A204.1 (cell line): ENCODE measurements around the gene PHLDB1.

Source experiments
- FAIRE-seq: peaks from 2 replicates; lab custom pipeline; 2012; peaks lifted over from hg19 to GRCh38; lab: Jason Lieb, UNC

Gene PHLDB1

DNA sequence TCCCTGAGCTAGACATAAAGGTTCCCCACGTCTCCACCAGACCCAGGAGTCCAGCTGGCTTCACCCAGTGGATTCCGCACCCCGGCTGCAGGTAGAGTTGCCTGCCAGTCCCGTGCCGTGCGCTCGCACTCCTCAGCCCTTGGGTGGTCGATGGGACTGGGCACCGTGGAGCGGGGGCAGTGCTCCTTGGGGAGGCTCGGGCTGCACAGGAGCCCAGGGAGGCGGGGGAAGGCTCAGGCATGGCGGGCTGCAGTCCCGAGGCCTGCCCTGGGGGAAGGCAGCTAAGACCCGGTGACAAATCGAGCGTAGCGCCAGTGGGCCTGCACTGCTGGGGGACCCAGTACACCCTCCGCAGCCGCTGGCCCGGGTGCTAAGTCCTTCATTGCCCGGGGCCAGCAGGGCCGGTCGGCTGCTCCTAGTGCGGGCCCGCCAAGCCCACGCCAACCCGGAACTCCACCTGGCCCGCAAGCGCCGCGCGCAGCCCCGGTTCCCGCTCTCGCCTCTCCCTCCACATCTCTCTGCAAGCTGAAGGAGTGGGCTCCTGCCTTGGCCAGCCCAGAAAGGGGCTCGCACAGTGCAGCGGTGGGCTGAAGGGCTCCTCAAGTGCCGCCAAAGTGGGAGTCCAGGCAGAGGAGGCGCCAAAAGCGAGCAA lies 81.6 kb downstream of the PHLDB1 start:
- no peak for FAIRE-seq

DNA sequence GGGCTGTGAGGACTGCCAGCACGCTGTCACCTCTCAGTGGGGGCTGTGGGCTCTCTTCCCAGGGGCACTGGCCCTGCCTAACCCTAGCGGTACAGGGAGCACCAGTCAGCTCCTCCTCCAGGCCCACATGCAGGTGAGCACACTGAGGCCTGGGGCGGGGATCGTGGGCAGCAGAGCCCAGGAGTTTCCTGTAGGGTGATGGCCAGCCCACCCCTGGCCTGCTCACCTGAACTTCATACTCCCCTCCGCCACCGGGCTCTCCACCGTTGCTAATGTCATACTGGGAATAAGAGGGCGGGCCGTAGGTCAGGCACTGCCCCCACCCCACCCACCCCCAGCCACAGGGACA lies 82.1 kb downstream of the PHLDB1 start:
- FAIRE-seq = no peak

DNA sequence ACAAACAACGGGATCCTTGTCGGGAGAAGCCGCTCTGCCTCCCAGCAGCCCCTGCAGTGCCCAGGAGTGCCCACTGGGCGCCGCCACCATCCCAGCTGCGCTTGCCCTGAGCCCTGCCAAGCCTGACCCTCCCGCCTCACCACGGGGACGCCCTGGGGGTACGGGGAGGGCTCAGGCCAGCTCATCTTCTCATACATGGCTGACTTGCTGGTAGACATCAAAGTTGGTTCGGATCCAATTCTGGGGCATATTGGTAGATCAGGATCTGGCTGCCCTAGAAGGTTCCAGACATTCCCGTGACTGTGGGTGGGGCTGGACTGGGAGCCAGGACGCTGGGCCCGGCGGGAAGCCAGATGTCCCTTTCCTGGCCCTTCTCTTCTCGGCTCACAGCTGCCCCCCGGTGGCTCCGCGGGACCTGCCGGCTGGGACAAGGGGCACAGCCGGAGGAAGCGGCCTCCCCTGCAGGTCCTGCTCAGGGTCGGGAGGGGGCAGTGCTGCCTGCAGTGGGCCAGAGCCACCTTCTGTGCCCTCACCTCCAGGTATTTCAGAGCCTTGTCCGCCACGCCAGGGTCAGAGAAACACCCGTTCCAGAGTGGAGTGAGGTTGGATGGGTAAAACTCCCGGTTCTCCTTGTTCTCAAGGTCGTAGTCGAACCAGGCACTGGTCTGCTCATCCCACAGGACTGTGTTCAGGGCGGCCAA lies 82.6 kb downstream of the PHLDB1 start:
- no peak for FAIRE-seq

DNA sequence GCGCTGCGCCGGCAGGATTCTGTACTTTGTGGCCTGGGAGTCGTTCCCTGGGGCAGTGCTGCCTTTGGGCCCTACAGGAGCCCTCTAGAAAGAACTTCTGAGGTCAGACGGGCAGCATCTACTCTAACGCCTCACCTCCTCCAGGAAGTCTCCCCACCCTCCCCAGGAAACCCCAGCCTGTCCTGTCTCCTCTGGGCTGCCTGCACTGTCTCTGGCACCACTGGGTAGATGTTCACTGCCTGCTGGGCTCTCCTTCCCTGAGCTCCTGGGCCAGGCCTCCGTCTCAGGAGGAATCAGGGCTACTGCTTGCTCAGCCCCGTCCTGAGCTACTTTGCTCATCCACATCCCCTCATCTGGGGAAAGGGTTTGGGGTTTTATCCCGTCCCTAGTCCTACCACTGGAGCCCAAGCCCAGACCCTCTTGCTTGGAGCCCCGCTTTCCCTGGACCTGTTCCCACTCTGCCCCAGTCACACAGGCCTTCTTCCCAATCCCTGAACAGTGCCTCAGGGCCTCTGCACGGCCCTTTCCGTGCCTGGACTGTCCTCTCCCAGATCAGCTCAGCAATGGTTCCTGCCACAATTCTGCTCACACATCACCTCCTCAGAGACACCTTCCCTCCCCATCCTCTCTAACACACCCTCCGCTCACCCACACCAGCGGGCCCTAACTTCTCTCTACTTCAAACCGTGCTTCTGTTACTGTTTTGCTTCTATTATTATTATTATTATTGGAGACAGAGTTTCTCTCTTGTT lies 83.3 kb downstream of the PHLDB1 start:
- no peak for FAIRE-seq

DNA sequence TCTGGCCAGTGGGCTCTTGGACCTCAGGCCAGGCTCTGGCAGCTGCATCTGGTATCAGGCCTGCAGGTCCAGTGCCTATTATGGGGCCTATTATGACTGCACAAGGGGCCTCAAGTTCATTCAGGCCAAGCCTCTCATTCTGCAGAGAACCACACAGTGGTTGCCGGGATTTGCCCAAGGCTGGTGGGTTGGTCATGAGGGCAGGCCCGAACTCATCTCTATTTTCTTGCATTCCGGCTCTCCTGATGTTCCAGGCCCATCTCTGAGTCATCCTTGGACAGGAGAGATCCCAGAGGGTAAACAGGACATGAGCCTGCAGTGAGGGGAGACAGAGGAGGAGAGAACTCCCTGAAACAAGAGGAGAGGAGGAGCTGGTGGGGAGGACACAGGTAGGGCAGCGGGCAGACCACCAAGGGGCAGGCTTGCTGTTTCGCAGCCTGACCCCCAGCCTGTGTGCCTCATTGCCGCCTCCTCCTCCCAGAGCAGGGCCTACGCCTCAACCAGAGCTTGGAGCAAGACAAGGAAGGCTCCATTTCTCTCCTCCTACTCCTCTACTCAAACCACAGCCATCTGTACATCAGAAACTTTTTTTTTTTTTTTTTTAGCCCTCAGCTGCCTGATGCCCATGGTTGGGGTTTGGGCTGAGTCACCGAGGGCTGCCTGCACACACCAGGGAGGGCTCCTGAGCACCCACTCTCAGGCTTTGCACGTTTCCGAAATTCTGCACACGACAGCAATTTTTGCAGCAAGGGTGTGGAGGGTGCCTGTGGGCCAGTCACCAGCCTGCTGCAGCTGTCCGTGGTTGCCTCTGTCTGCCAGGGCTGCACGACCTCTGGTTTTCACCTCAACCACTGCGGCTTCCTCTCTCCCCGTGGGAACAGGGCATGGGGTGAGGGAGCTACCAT lies 84.8 kb downstream of the PHLDB1 start:
- FAIRE-seq = no peak

DNA sequence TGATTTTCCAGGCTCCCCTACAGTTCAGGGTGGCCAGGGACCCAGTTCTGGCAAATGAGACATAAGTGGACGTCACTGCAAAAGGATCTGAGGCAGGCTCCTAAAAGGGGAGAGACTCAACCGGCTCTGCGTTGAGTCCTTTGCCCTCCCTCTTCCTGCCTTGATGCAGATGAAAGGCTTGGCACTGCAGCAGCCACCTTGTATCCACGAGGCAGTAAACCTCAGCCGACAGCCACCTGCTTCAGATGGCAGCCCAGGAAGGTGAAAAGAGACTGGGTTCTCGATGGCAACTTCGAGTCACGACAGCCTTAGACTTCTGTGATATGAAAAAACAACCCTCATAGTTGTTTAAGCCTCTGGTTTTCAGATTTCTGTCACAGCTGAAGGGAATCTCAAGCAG lies 86.8 kb downstream of the PHLDB1 start:
- FAIRE-seq = no peak

DNA sequence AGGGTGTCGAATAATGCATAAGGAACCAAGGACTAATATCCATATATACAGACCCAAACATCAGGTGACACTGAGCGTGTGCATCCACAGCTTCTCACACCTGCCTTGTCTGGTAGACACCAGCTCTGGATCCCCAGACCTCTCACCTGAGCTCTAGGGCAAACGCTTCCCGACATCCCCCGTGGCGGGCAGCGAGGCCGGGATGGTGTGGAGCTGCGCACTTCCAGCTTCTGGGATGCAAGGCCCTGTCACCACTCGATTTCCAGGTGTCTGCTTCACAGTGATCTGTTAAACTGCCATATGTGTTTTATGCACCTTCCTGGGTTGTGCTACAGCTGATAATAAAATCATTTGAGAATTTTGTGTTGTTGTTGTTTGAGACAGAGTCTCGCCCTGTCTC lies 87.4 kb downstream of the PHLDB1 start:
- no peak for FAIRE-seq

DNA sequence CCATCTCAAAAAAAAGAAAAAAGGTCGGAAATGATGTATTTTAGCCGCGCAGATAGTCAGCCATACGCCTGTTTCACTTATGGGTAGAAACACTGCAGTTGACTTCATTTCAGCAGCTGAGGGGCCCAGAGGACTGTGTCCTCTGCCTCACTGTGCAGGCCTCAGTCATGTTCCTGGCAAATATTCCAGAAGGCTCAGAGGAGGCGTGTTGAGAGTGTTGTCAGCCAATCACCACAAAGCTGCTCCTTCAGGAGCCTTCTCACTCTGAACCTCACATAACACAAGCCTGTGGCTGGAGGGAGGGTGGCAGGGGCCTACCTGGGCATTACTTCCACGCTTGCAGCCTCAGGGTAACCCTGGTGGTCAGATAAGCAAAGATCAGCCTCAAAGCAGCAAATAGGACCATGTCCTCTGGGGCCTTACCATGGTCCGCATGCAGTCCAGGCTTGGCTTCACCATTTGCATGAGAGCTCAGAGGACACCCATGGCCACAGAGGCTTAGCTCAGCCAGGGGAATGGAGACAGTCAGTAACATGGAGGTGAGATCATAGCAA lies 89.3 kb downstream of the PHLDB1 start:
- no peak for FAIRE-seq

DNA sequence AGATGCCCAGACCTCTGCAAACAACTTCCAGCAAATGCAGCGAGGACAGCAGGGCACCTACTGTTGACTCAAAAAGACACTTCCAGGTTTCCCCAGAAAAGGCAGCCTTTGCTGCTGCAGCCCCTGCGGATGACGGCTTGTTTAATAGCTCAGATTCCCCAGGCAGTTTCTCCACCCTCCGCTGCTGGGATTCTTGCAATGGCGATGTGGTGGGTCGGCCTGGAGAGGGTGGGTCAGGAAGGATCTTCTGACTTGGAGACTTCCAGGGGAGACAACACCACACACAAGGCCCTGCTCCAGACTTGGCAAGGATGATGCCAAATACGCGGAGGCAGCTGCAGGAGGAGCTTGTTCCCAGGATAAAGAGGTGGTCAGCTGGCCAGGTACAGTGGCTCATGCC lies 89.9 kb downstream of the PHLDB1 start:
- no peak for FAIRE-seq

DNA sequence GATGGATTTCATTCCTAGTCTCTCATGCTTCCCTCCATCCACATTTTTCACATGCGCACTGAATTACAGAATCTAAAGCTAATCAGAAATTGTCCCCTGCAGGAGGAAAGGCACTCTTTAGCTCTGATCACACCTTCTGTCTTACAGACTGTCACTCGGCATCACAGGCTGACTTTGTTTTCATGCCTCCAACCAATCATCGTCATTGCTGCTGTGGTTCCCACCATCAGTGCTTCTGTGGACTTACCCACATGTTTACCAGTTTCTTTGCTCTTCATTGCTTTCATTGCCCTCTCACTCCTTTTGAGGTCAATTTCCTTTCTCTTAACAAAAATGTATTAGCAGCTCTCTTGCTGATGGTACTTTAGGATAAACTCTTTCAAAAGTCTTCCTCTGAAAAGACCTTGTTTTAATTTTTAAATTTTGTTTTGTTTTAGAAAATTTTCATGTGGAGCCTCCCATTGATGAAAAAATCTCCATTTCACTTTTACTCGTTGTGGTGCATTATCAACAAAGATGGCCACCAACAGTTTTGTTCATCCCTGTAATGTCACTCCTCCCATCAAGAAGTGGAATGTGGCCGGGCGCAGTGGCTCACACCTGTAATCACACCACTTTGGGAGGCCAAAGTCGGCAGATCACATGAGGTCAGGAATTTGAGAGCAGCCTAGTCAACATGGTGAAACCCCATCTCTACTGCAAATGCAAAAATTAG lies 92.2 kb downstream of the PHLDB1 start:
- FAIRE-seq = no peak

DNA sequence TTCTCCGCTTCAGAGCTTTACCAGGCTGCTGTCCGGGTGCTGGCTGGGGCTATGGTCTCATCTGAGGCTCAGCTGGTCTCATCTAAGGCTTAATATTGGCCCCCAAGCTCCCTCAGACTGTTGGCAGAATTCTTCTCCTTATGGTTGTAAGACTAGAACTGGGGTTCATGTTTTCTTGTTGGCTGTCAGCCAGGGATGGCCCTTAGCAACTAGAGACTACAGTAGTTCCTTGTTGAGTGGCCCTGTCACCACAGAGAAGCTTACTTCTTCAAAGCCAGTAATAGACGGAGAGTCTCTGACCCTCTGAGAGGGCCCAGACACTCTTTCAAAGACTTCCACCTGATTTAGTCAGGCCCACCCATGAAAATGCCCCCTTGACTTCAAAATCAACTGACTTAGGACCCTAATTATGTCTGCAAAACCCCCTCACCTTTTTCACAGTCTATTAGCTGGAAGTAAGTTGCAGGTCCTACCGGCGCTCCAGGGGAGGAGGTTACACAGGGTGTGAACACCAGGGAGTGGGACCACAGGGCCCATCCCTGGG lies 96.2 kb downstream of the PHLDB1 start:
- no peak for FAIRE-seq

DNA sequence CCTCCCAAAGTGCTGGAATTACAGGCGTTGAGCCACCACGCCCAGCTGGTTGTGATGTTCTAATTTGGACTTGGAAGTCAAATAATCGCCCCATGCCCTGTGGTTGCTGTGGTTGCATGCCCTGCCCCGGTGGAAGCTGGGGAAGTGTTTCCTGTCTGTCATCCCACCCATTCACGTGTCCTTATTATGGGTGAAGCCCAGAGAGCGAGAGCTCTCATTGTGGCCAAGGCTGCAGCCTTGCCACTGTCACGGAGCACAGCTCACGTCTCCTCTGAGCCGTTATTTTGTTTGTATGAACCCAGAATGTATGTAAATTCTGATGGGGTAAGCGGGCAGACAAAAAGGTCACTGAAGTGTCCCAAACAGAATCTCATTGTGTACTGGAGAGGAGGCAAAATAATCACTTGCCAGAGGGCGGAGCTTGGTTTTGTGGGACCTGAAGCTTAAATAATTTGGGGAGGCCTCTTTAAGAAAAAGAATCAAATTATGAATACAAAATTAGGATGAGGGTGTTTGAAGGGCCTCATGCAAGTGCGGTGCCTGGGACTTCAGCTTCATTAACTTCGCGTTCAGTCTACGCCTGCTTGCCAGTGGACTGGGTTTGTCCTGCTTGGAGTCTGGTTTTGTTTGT lies 97.8 kb downstream of the PHLDB1 start:
- no peak for FAIRE-seq

DNA sequence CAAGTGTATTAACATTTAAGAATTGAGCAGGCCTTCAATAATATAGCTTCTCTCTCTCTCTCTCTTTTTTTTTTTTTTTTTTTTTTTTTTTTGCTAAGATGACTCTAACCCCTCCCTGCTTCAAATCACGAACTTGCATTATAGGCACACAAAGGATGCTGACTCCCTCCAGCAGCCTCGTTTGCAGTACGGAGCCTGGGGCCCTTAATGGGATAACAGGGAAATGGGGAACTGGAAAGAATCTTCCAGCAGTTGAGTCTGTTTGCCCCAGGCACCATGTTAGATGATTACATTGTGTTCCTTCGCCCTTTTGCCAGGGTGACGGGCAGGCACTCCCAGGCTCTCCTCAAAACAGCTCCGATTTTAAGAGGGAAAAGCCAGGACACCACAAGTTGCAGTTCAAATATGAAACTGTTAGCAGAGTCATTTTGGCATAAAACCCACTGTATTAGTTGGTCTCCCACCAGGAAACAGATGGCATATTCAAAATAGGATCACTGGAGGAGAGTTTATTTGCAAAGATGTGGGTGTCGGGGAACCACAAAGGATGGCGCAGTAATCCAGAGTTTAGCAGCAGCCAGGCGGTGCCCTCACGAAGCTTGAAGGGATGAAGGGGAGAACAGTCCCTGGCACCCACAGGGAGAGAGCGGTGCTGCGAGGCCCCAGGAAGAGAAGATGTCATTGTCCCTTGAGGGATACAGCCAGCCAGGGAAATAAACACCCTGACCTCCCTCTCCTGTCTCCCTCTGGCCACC lies 98.6 kb downstream of the PHLDB1 start:
- no peak for FAIRE-seq

DNA sequence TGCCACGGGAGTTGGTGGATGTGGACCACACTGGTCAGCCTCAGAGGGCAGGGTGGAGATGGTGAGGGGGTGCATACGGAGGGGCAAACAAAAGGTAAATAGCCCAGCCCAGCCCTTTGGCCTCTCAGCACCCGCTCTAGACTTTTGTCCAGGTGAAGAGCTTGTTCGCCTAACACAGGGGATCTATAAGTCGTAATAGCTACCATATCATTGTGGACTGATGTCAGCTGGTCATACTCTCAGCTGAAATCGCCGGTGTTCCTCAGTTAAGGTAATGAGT lies 99.1 kb downstream of the PHLDB1 start:
- FAIRE-seq = no peak
